Right ventricle myocardium inferior (tissue), 1 donor: ENCODE results near the gene DCLRE1A. TPM values are rescaled to one million over a fixed set of nuclear protein-coding genes. Genes with fewer than 3 reads are reported as not detected.

Experiments
- ATAC-seq: fragments of 200-7000 bp; cut with Tn5 transposase; one replicate; pipeline ENCODE4 v1.9.1; 2020; ENCODE audit warnings: mild to moderate bottlenecking, moderate library complexity
- DNase-seq: peaks from one replicate; pipeline ENCODE4 v3.0.0; 2021; ENCODE audit errors: missing footprints
- intact Hi-C: fragments of 100-400 bp; cut with DNase I; formaldehyde crosslinking; loops from one replicate; pipeline ENCODE4 v1.11.0; 2022
- long read RNA-seq: library from polyadenylated mRNA; unstranded; transcript quantifications from one replicate; pipeline ENCODE4 v2.0.0, GENCODE V29; 2021
- total RNA-seq: library from RNA; stranded (reverse); fragmentation: NEBNext Ultra II Directional; extraction: Animal tissue kit (Norgen Biotek cat#: 25700); gene quantifications from one replicate; pipeline ENCODE4 v1.2.1, GENCODE V29; 2021
- donor health status: DM: no; HTN: yes; CAD: no; lungs with severe emphysema.

The DCLRE1A gene
- total RNA-seq = 6.8 TPM
- long read RNA-seq, full-length matches to known transcripts = 6 of 7 reads
- long read RNA-seq, partial matches to known transcripts = 1 of 7 reads
- long read RNA-seq, other reads (novel, unspliced or antisense) = 0 of 7 reads

DNA sequence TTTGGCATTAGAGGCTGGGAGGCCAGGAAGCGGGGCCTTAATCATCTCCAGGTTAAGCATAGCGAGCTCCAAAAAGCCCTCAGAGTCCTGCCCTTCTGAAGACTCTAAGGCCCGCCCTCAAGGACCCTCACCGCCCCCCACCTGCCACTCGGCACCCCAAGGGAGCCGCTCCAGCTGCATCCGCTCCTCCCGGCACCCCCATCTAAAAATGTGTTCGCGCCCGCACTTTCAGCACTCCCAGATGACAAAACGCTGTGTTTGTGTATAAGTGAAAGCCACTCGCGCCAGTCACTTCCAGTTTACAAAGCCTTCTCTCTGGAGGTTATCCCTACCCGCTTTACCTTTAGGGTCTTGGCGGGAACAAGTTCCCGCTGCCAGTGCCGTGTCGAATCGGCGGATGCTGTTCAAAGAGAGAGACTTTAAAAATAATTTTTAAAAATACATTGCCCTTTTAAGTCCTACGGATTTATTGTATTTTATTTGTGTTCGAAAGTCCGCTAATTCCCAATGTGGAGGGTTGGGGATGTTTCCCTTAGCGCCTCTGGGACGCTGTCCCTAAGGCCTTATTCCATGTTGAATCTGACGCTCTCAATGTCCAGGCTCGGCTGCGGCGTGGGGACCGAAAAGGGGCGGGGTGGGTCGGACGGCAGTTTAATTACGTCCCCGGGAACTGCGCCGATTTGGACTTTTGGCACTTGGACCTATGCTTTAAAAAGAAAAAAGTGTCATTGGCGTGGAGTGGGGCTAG is at the start of gene DCLRE1A, which contains the start of gene NHLRC2:
DCLRE1A (minus strand) TSS at position 70 of the 748 bp plus-strand sequence. CDS start 900 bp downstream, outside the sequence.
NHLRC2 (plus strand) TSS at position 649 of the 748 bp plus-strand sequence. CDS start 212 bp downstream, outside the sequence.
- intact Hi-C loops = loop anchor here (2.0 to 5.0 kb wide), 4 partner anchors 57 to 247 kb away; partner anchors contain the start of gene ADRB1
- peak; percentile 92 for DNase-seq

DNA sequence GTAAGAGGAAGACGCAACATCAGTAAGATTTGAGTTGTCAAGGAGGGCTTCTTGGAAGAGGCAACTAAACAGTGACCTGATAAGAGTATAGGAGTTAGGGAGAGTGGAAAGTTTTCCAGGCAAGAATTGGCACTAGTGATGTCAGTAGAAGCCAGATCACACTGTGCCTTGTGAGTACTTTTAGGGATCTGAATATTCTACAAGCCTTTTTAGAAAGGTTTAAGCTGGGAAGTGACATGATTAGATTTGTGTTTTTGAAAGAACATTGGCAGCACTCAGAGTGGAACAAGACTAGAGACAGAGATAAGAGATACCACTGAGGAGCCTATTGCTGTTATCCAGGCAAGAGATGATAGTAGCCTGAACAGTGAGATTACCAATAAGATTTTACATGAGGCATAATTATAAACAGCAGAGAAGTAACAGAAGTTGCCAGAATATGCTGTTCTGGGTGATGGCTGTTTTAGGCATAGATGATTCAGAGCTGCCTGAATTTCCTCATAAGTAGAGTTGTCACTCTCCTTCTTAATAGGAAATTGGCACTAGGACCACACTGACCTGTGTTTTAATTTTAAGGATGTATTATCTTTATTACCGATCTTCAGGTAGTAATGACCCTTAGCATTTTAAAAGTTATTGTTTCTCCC is 46.2 kb upstream of the DCLRE1A start:
- ATAC-seq = peak; percentile 77
- intact Hi-C loops = loop anchor here (10.0 kb wide), 2 partner anchors 95 to 145 kb away; partner anchors contain the start of gene ADRB1
- no peak for DNase-seq

More for the DNA sequence above, at the start of gene DCLRE1A, which contains the start of gene NHLRC2:
- peak; percentile 87 for ATAC-seq

DNA sequence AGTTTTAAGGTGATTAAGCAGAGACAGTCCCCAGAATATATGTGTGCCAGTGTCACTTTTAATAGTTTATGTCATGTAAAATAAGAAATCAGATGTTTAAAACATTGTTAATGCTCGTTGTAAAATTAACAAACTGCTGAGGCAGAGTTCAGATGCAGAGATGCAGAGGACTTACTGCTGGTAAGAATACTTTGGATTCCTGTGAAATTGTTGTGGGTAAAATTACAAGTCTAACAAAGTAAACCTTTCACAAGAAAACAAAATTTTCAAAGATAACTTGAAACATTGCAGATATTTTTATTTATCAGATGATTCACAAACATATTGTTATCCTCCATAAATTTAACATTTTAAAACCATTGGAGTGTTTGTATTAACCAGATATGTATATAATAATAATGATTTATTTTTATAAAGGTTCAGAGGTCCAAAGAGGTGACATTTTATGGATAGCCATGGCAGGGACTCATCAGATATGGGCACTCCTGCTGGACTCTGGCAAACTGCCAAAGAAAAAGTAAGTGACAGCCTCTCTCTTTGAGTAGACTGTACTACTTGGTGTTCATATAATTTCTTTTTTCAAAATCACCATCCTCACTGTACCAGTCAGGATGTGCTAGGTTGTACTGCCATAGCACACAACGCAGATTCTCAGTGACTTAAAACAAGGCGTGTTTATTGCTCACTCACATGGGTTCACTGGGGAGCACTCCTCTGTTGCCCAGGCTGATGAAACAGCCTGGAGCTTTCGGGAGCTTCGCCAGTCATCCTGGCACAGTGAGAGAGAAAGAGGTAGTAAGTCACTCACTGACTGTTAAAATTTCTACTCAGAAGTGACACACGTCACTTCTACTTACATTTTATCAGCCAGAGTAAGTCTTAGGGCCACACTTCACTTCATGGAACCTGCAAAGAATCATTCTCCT is 44.1 kb upstream of the DCLRE1A start:
- intact Hi-C loops = loop anchor here (10.0 kb wide), 2 partner anchors 93 to 147 kb away; partner anchors contain the start of gene ADRB1
- DNase-seq = no peak
- ATAC-seq = peak; percentile 74

DNA sequence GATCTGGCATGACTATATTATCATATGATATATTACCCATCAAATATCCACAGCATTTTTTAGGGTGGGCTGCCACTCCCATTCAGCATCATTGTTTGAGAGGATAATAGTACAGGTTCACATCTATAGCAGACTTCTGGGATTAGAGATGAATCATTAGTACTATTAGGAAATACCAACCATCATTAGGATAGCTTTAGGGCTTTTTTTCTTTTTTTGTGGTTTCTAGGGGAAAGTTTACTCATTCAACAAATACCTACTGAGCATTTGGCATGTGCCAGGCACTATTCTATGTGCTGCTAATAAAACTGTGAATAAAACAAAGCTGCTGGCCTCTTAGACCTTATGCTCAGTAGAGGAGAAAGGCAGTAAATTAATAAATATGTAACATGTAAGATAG is 41.1 kb upstream of the DCLRE1A start:
- intact Hi-C loops = loop anchor here (10.0 kb wide), 2 partner anchors 90 to 150 kb away; partner anchors contain the start of gene ADRB1
- no peak for DNase-seq

DNA sequence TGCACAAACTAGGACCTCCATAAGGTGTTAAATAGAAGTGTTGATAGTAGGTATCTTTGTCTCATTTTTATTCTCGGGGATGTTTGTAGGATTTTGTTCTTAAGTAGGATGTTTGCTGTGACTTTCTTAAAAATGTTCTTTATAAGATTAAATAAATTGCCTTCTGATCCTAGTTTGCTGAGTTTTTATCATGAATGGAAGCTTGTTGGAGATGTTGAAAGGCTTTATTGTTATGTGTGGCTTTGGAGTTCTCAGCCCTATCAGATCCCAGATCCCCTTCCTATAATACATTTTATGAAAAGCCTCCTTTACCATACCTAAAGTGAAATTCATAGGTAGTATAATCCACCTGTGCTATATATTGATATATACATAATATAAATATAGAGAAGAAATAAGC is 40.7 kb upstream of the DCLRE1A start:
- intact Hi-C loops = loop anchor here (5.0 to 10.0 kb wide), 3 partner anchors 37 to 150 kb away; partner anchors contain the start of gene ADRB1
- no peak for DNase-seq
- no peak for ATAC-seq

More for the DNA sequence above, 41.1 kb upstream of the DCLRE1A start:
- ATAC-seq = no peak

DNA sequence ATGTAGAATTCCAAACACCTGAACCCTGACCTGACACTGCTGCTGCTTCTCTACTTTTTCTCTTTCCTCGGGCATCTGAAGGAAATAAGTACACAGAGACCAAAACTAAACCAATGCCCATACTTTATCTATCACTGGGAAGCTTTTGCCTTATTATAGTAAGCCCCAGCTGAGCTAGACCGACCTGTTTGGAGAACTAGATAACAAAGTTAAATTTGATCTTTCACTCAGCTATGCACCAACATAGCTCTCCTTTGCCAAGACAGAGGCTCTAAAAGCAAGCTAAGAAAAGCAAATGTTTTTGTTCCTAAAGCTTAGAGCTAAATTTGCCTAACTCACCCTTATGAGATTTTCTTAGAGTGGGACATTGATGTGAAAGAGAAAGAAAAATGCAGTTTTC is 39.7 kb upstream of the DCLRE1A start:
- intact Hi-C loops = loop anchor here (5.0 to 10.0 kb wide), 3 partner anchors 36 to 151 kb away; partner anchors contain the start of gene ADRB1
- ATAC-seq = no peak
- no peak for DNase-seq

DNA sequence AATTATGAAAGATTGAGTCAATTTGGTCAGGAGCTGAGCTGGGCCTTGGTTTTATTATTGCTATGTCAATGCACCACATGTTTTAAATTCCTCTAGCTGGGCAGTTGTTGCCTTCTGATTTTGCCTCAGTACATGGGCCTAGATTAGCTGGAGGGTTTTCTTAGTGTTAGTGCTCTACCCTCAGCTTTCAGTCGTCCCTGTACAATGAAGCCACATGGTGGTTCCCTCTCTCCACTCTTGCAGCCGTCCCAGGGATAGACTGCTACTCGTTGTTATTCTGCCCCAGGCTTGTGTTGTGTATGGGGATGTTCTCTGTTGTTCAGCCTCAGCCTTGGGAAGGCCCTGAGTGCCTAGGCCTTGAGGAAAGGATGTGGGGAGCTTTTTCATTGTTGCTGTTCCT is 37.6 kb upstream of the DCLRE1A start:
- DNase-seq (no peak), ATAC-seq (peak; percentile 89)
- intact Hi-C loops = loop anchor here (5.0 to 10.0 kb wide), 3 partner anchors 34 to 153 kb away; partner anchors contain the start of gene ADRB1

DNA sequence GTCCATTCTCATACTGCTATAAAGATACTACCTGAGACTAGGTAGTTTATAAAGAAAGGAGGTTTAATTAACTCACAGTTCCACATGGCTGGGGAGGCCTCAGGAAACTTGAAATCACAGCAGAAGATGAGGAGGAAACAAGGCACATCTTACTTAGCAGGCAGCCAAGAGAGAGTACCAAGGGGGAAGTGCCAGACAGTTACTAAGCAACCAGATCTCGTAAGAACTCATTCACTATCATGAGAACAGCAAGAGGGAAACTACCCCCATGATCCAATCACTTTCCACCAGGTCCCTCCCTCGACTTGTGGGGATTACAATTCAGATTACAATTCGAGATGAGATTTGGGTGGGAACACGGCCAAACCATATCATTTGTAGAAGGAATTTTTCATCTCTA is 36.9 kb upstream of the DCLRE1A start:
- ATAC-seq (no peak), DNase-seq (no peak)
- intact Hi-C loops = loop anchor here (5.0 to 10.0 kb wide), 3 partner anchors 33 to 154 kb away; partner anchors contain the start of gene ADRB1

DNA sequence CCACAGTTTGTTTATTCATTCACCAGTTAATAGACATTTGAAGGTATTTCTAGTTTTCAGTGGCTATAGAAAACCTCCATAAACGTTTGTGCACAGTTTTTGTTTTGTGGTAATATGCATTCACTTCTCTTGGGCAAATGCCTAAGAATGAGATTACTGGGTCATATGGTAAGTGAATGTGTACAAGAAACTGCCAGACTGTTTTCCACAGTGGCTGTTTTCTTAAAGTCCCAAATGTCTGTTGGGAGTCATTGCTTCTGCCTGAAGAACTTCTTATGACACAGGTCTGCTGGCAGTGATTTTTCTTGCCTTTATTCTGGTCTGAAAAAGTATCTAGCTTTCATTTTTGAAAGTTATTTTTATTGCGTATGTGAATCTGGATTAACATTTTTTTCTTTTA is 36.0 kb upstream of the DCLRE1A start:
- intact Hi-C loops = loop anchor here (5.0 to 10.0 kb wide), 3 partner anchors 33 to 155 kb away; partner anchors contain the start of gene ADRB1
- DNase-seq = no peak
- ATAC-seq = no peak

DNA sequence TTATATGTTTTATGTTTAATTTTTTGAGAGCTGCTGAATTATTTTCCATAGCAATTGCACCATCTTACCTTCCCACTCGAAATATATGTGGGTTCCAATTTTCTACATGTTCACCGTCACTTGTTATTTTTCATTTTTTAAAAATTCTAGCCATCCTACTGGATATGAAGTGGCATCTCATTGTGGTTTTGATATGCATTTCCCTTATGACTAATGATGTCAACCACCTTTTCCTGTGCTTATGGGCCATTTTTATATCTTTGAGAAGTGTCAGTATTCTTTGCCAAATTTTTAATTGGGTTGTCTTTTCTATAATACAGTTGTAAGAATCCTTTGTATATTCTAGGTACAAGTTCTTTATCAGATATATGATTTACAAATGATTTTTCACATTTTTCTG is 28.4 kb upstream of the DCLRE1A start:
- intact Hi-C loops = no loop called here
- ATAC-seq (no peak), DNase-seq (no peak)

DNA sequence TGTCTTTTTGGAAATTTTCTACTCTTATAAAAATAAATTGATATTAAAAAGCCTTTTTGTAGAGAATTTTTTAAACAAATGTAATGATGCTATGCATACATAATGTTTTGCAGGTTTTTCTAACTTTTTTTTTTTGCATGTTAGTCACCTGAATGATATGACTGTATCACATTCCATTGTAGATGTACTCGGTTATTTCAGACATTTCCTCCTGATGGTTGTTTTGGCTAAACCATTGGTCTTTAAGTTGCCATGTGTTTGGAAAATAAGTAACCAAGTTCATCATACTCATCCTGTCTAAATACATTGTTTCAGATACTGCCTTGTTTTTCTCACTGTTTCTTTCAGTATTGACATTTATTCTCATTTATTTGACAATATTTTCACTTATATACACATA is 26.4 kb upstream of the DCLRE1A start:
- DNase-seq (no peak), ATAC-seq (no peak)
- intact Hi-C loops = no loop called here

DNA sequence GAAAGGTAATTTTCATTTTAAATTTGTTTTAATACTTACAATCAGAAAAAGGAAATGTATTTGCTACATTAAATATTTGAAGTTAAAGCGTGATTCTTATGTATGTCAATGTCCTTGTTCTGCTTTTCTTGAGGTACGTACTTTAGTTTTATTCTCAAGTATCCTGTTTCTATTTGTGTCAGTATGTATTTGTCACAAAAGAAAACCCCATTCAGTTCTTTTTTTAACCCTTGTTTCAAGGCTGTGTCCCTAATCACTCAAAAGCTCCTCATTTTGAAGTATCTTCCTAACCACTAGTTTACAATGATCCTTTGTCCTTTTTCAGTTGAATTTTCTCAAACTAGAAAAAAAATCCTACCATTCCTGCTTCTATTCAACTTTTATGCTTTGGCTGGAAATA is 25.8 kb upstream of the DCLRE1A start:
- DNase-seq (no peak), ATAC-seq (no peak)
- intact Hi-C loops = no loop called here

DNA sequence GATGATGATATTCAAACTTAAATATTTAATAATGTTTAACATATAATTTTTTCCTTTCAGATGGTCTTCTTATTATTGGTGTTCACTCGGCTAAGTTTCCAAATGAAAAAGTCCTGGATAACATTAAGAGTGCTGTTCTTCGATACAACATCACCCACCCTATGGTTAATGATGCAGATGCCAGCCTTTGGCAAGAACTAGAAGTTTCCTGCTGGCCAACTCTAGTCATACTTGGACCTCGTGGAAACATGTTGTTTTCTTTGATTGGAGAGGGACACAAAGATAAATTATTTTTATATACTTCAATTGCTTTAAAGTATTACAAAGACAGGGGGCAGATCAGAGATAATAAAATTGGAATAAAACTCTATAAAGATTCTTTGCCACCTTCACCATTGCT is 22.6 kb upstream of the DCLRE1A start:
- ATAC-seq = no peak

DNA sequence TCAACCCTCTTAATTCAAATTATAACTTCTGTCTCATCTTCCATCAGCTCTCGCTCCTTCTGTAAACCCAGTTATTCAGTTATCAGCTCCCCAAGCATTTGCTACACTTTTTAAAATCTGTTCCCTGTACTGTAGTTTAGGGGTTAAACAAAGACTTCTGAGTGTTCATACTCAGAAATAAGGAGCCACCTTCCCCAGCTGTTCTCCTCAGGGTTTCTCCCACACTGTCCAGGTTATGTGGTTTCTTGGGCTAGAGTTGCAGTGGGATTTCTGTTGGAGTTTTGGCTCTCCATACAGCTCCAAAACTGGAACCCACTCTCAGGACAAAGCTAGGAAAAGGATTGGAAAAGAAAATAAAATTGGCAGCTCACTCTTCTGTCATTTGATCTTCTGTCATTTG is 21.3 kb upstream of the DCLRE1A start:
- ATAC-seq = no peak
- DNase-seq = no peak
- intact Hi-C loops = no loop called here

More for the DNA sequence above, 22.6 kb upstream of the DCLRE1A start:
- intact Hi-C loops = no loop called here
- DNase-seq = no peak

DNA sequence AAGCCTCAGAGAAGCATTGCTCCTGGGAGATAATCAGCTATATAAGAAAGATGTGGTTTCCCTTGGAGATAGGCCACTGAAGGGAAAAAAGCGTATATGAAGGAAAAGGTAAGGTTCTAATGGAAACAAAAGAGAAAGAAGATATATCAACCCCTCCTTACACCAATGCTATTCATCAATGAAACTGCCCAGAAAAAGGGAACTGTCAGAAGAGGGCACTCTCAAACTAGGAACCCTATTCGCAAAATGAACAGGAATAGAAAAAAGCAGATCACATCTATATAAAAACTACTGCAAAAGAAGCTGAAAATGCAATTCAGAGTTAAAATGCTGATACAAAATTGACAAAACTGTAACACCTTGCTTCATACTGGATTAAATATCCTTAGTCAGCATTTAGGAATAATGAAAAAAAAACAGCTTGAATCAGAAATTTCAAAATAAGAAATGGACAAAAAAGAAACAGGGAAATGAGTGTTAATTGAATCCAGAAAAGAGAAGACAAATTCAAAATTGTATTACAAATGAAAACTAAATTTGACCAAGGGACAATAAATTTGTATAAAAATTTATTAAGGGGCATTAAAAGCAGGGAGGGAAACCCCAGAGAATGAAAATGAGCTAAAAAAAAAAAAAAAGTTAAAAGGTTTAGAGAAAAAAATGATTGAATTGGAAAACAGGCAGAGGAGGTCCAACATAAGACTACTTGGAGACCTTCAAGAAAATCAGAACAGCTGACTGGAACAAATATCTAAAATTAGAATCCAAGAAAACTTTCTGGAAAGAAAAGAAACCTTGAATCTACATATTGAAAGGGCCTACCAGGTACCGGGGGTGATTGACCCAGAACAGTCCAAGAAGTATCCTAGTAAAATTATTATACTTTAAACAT is 18.5 kb upstream of the DCLRE1A start:
- no peak for ATAC-seq
- no peak for DNase-seq
- intact Hi-C loops = no loop called here

DNA sequence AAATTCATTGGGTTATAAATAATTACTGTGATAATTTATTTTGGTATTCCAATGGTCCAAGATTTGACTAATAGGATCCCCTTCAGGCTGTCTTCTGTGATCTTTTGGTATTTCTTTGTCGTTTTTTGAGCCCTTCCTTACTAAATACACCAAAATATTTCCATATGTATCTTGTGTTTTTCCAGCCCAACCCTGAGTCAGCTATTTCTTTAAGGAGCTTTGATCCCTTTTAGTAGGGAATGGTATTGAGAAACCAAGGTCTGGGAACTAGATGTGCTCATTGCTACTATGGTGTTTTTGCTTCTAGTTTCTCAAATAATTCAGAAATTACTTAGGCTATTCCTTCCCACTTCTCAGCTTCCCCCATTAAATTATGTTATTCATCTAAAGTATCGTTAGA is 15.9 kb upstream of the DCLRE1A start:
- no peak for DNase-seq
- no peak for ATAC-seq
- intact Hi-C loops = no loop called here

DNA sequence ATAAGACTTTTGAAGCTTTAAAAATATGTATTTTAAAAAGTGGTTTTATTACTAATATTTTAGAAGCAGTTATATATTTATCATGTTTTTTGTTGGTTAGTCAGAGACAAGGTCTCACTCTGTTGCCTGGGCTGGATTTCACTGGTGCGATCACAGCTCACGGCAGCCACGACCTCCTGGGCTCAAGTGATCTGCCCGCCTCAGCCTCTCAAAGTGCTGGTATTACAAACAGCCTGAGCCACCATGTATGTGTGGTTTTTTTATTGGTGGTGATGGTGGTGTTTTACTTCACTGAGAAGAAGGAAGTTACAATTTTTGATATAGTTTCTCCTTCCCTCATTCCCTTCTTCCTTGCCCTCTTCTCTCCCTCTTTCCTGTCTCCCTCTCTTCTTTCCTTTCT is 14.0 kb upstream of the DCLRE1A start:
- DNase-seq (peak; percentile 32), ATAC-seq (no peak)
- intact Hi-C loops = no loop called here
